ENCODE data around the gene RASGRF1. TPM values are rescaled to one million over a fixed set of nuclear protein-coding genes. Genes with fewer than 3 reads are reported as not detected.

The RASGRF1 gene
- total RNA-seq, 1 donor = not detected

- TF ChIP-seq CTCF (IDR thresholded peaks at IDR 0.05; ENCODE audit: insufficient read depth, low read length) = no peak
- no peak overlapping the region for H3K4me3 ChIP-seq (ENCODE audit: low read depth, low read length)
- no peak for DNase-seq (ENCODE audit: low read depth)
Measured at GRCh38 chr15:79017953-79018352, 72.6 kb downstream of the RASGRF1 start.

GRCh38 chr15:79016527-79017170, 73.9 kb downstream of the RASGRF1 start:
- no peak for DNase-seq (ENCODE audit: low read depth)
- TF ChIP-seq CTCF (IDR thresholded peaks at IDR 0.05; ENCODE audit: insufficient read depth, low read length) = no peak
- no peak overlapping the region for H3K4me3 ChIP-seq (ENCODE audit: low read depth, low read length)

GRCh38 chr15:79015416-79015815, 75.2 kb downstream of the RASGRF1 start:
- DNase-seq (ENCODE audit: low read depth) = no peak
- TF ChIP-seq CTCF (IDR thresholded peaks at IDR 0.05; ENCODE audit: insufficient read depth, low read length) = no peak
- H3K4me3 ChIP-seq (ENCODE audit: low read depth, low read length) = no peak overlapping the region

- TF ChIP-seq CTCF (IDR thresholded peaks at IDR 0.05; ENCODE audit: insufficient read depth, low read length) = no peak
- DNase-seq (ENCODE audit: low read depth) = no peak
- H3K4me3 ChIP-seq (ENCODE audit: low read depth, low read length) = no peak overlapping the region
Measured at GRCh38 chr15:79010278-79010677, 80.3 kb downstream of the RASGRF1 start.

- no peak for DNase-seq (ENCODE audit: low read depth)
- TF ChIP-seq CTCF (IDR thresholded peaks at IDR 0.05; ENCODE audit: insufficient read depth, low read length) = no peak
Measured at GRCh38 chr15:79009379-79009778, 81.2 kb downstream of the RASGRF1 start.

GRCh38 chr15:79008659-79009058, 81.9 kb downstream of the RASGRF1 start:
- TF ChIP-seq CTCF (IDR thresholded peaks at IDR 0.05; ENCODE audit: insufficient read depth, low read length) = no peak
- DNase-seq (ENCODE audit: low read depth) = no peak
- H3K4me3 ChIP-seq (ENCODE audit: low read depth, low read length) = no peak overlapping the region

More at GRCh38 chr15:79009379-79009778, 81.2 kb downstream of the RASGRF1 start:
- H3K4me3 ChIP-seq (ENCODE audit: low read depth, low read length) = no peak overlapping the region

GRCh38 chr15:79007066-79007465, 83.5 kb downstream of the RASGRF1 start:
- no peak overlapping the region for H3K4me3 ChIP-seq (ENCODE audit: low read depth, low read length)
- DNase-seq (ENCODE audit: low read depth) = peak; percentile 59
- TF ChIP-seq CTCF (IDR thresholded peaks at IDR 0.05; ENCODE audit: insufficient read depth, low read length) = peak; percentile 60
